GM12873 (cell line): ENCODE measurements around the gene BCL7B.

Experiments used
- CTCF ChIP-seq: IDR thresholded peaks from 2 replicates; pipeline ENCODE4 v1.5.1; 2012; ENCODE audit warnings: low read depth, mild to moderate bottlenecking, moderate library complexity, low read length, control low read depth; ENCODE audit not compliant: insufficient read depth; ENCODE audit errors: missing control alignments

The BCL7B gene

DNA sequence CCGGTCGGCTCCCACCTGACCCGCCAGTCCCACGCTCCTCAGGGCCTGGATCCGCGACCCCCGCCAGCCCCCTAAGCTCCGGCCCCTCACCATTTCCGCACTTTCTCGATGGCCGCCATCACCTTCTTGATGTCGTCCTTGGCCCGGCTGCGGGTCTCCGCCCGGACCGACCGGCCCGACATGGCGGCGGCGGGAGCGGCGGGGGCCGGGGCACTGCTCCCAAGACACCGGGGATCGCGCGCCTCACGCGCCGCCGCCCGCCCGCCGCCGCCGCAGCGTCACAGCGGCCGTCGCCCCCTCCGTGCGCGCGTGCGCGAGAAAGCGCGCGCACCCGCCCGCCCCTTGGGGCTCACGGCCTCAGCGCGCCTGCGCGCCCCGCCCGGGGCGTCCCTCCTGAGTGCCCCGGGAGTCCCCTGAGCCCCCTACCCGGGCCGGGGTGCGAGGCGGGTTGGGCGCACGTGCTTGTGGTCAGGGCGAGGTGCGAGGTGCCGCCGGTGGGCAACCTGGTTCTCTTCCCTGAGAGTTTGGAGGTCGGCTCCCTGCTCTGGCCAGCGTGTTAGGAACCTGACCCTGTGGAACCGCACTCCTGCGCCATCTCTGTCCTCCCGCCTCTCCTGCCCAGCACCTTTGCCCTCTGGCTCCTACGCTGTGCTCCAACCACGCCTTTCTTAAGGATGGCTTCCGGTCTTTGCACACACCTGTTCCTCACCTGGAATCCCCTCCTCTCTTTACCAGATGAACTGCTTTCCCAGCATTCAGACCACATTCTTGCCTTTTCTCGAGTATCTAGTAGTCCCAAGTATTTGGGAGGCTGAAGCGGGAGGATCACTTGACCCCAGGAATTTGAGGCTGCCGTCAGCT is at the start of gene BCL7B:
Gene BCL7B (minus strand): TSS at position 294 of the 861 bp plus-strand sequence. CDS start 112 bp downstream, at position 182.
- no peak for TF ChIP-seq CTCF

DNA sequence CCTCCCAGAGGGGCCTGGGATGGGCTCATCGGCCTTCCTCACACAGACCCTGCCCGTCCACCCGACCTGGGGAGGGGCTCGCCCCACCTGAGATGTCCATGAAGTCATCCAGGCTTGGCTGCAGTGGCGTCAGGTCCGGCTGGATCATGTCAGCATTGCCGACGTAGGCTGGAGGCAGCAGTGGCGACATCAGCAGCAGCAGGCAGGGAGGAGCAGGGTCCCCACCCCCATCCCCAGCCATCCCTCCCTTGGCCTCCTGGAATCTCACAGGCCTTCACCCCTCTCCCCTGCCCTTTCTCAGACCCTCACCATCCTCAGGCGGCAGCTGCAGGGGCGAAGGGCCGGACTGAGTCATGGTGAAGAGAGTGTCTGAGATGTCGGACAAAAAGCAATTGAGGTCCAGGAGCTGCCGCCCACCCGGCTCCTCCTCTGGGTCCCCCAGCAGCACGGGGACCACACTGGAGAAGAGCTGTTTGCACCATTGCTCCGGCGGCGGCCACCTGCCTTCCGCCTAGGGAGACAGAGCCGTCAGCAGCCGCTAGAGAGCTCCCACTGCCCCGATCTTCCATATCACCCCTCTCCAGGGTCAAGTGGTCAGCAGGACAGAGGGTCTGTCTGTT is 48.2 kb upstream of the BCL7B start:
- TF ChIP-seq CTCF, result no peak

DNA sequence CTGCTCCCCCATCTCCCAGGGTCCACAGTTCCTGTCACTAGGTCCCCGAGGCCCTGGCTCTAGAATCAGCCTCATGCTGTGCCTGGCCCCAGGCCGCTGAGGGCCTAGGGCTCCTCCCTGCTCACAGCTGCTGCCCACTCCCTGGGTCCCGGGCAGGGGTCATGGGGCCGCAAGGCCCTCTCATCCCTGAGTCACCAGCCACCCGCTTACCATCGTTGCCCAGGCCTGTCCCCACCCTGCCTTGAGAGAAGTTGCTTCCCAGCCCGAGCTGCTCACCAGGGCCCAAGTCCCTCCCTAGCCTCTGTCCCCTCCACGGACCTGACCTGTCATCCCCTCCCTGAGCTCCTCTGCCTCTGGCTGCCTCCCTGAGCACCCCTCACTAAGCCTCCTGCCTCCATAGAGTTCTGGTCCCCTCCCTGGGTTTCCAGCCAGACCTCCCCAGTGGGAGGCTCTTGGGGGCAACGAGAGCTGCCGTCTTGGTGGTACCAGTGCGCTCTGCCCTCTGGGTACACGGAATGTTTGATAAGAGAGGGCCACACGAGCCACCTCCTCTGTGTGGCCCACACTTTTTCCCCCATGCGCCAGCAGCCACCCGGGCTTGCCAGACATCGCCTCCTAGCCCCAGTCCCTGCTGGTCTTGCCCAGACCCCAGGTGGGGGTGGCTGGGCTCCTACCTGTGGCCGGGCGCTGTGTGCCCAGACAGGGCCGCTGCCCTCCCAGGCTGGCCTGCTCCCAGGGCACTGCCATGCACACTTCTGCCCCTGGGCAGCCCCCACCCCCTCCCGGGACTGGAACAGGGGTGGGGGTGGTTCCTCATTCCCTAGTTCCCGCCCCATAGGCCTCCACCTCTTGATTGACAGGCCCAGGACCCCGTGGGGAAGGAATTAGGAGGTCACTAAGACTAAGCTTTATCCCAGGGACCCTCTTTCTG is 45.5 kb upstream of the BCL7B start:
- no peak for TF ChIP-seq CTCF

DNA sequence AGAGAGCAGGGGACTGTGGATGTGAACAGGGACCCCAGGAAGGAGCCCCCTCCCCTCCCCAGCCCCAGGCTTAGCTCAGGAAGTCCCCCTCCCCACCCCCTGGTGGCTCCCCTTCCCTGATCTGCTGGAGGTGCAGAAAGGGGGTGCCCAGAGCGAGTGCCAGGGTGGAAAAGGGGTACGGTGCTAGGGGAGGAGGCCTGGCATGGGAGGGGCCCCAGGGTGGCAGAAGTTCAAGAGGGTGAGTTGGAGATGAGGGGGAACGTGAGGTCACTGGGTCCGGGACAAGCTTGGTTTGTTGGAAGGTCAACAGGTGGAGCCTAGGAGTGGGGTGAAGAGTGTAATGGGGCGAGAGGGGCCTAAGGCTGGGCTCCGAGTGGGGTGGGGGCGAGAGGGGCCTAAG is 42.4 kb upstream of the BCL7B start:
- TF ChIP-seq CTCF, result no peak

DNA sequence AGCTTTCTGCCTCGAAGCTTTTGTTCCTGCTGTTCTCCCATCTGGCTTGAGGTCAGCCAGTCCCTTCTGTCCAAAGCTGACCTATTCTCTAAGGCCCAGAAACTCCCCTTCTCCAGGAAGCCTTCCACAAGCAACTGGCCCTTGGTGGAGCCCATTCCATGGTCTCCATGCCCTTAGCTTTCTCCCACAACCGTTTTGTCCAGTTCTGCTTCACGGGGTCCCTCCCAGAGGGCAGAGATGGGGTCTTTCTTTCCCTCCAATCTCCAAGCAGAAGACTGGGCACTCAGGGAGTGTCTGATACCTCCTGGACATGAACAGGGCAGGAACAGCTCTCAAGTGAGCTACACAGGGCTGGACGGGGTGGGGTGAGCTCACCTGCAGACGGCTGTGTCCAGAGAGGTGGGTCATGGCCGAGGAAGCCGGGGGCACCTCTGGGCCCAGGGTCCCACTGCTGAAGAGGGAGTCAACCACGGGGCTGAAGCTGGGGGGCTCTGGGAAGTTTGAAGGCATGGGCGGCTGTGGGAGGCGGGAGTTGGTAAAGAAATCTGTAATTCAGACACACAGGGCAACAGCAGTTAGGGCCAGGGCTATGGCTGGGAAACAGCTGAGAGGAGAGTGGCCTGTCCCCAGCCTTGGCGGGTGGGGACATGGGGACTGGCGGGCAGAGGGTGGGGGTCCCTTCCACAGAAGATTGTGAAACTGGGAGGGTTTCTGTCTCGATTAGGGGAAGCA is 41.8 kb upstream of the BCL7B start:
- no peak for TF ChIP-seq CTCF

GRCh38 chr7:73597978-73598782 is 40.7 kb upstream of the BCL7B start:
- no peak for TF ChIP-seq CTCF
